GM13976 (cell line): ENCODE measurements around the gene ECI1.

Experiments
- DNase-seq: peaks from one replicate; pipeline ENCODE4 v3.0.0; 2012; ENCODE audit warnings: low spot score
- CTCF ChIP-seq: IDR thresholded peaks from 2 replicates; pipeline ENCODE4 v1.5.1; 2012; ENCODE audit warnings: borderline replicate concordance, mild to moderate bottlenecking; ENCODE audit not compliant: insufficient read depth; ENCODE audit errors: extremely low read depth, missing control alignments, control extremely low read depth
- in situ Hi-C: fragments of 300-500 bp; cut with MboI; formaldehyde crosslinking; loops from one replicate; pipeline ENCODE4 v1.12.0; 2022; ENCODE audit warnings: low sequenced_read_pairs, mixed read lengths, inconsistent platforms; ENCODE audit not compliant: unreplicated experiment

The ECI1 gene

GRCh38 chr16:2229091-2229490, 22.3 kb downstream of the ECI1 start:
- DNase-seq: no peak
- TF ChIP-seq CTCF: no peak
- in situ Hi-C loops: no loop called here

GRCh38 chr16:2228161-2228824, 23.1 kb downstream of the ECI1 start:
- in situ Hi-C loops: no loop called here
- TF ChIP-seq CTCF: no peak
- DNase-seq: no peak

- DNase-seq: no peak
- no peak for TF ChIP-seq CTCF
- in situ Hi-C loops: no loop called here
Measured at GRCh38 chr16:2226918-2227317, 24.5 kb downstream of the ECI1 start.

GRCh38 chr16:2226245-2226793, 25.1 kb downstream of the ECI1 start:
- no peak for DNase-seq
- in situ Hi-C loops: no loop called here
- TF ChIP-seq CTCF: no peak

- in situ Hi-C loops: no loop called here
- peak; percentile 66 for DNase-seq
- TF ChIP-seq CTCF: no peak
Measured at GRCh38 chr16:2223942-2224486, 27.4 kb downstream of the ECI1 start.

GRCh38 chr16:2223221-2223941, 28.0 kb downstream of the ECI1 start, which contains the start of gene E4F1:
Gene E4F1, plus strand, starts transcription at chr16:2223591. Its CDS starts 23 bp downstream, at chr16:2223614.
- in situ Hi-C loops: no loop called here
- TF ChIP-seq CTCF: no peak
- peak; percentile 100 for DNase-seq
